Glutamatergic neuron (in vitro differentiated cells): ENCODE results near the gene PDE10A. TPM values are rescaled to one million over a fixed set of nuclear protein-coding genes. Genes with fewer than 3 reads are reported as not detected.

Experiments
- DNase-seq: peaks from one replicate; pipeline ENCODE4 v3.0.0; 2022
- H3K27ac Mint-ChIP-seq: one replicate; pipeline ENCODE4 v1.8.0; 2020; ENCODE audit warnings: mild to moderate bottlenecking, mixed read lengths, inconsistent platforms; ENCODE audit not compliant: unreplicated experiment
- H3K27me3 Mint-ChIP-seq: one replicate; pipeline ENCODE4 v1.8.0; 2020; ENCODE audit warnings: mild to moderate bottlenecking, moderate library complexity, mixed read lengths, inconsistent platforms; ENCODE audit not compliant: unreplicated experiment
- H3K36me3 Mint-ChIP-seq: one replicate; pipeline ENCODE4 v1.8.0; 2020; ENCODE audit warnings: mild to moderate bottlenecking, mixed read lengths, inconsistent platforms; ENCODE audit not compliant: unreplicated experiment
- H3K4me1 Mint-ChIP-seq: one replicate; pipeline ENCODE4 v1.8.0; 2020; ENCODE audit warnings: mild to moderate bottlenecking, low read depth, mixed read lengths, inconsistent platforms; ENCODE audit not compliant: unreplicated experiment
- H3K4me3 Mint-ChIP-seq: one replicate; pipeline ENCODE4 v1.8.0; 2020; ENCODE audit warnings: mild to moderate bottlenecking, mixed read lengths, inconsistent platforms; ENCODE audit not compliant: unreplicated experiment
- H3K9me3 Mint-ChIP-seq: one replicate; pipeline ENCODE4 v1.8.0; 2020; ENCODE audit warnings: mild to moderate bottlenecking, moderate library complexity, mixed read lengths, inconsistent platforms; ENCODE audit not compliant: unreplicated experiment
- total RNA-seq: library from RNA; stranded (reverse); fragmentation: NEBNext Ultra II Directional; extraction: Animal tissue kit (Norgen Biotek cat#: 25700); gene quantifications from one replicate; pipeline ENCODE4 v1.2.1, GENCODE V29; 2021; ENCODE audit not compliant: unreplicated experiment
- TF ChIP-seq, protein P1 (sequence below): fragments of 200-600 bp; sonication (generic); IDR thresholded peaks from one replicate; pipeline ENCODE4 v1.5.0; 2021; ENCODE audit not compliant: partially characterized antibody, unreplicated experiment

Gene PDE10A
- total RNA-seq, 1 donor from 2014 or later: 24.5 TPM

DNA sequence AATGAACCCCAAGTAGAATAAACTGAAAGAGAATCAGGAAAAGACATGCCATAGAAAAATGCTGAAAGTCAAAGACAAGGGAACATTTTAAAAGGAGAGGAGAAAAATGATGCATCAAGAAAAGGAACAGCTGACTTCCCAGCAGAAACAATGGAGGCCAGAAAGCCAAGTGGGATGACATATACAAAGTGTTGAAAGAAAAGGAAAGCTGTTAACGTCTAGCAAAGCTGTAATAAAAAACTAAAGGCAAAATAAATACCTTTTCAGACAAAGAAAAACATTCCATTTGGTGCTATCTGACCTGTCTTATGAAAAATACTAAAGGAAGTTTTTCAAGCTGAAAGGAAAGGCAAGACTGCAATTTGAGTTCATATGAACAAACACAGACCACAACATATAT, 34.1 kb upstream of the PDE10A start:
- no peak for DNase-seq
- no peaks in the 10 kb centered on the region for H3K27me3 Mint-ChIP-seq
- H3K4me1 Mint-ChIP-seq: no peaks in the 10 kb centered on the region
- H3K9me3 Mint-ChIP-seq: peaks cover 2% of the 10 kb centered on the region
- H3K4me3 Mint-ChIP-seq: no peak overlapping the region
- H3K36me3 Mint-ChIP-seq: no peaks in the 10 kb centered on the region
- H3K27ac Mint-ChIP-seq: no peak overlapping the region
- TF ChIP-seq, protein P1, sequence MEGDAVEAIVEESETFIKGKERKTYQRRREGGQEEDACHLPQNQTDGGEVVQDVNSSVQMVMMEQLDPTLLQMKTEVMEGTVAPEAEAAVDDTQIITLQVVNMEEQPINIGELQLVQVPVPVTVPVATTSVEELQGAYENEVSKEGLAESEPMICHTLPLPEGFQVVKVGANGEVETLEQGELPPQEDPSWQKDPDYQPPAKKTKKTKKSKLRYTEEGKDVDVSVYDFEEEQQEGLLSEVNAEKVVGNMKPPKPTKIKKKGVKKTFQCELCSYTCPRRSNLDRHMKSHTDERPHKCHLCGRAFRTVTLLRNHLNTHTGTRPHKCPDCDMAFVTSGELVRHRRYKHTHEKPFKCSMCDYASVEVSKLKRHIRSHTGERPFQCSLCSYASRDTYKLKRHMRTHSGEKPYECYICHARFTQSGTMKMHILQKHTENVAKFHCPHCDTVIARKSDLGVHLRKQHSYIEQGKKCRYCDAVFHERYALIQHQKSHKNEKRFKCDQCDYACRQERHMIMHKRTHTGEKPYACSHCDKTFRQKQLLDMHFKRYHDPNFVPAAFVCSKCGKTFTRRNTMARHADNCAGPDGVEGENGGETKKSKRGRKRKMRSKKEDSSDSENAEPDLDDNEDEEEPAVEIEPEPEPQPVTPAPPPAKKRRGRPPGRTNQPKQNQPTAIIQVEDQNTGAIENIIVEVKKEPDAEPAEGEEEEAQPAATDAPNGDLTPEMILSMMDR: no peak

- Mint-ChIP-seq H3K27ac (no peak overlapping the region), H3K9me3 (peaks cover 2% of the 10 kb centered on the region), H3K27me3 (peaks cover 3% of the 10 kb centered on the region), H3K36me3 (no peaks in the 10 kb centered on the region), H3K4me1 (peaks cover 6% of the 10 kb centered on the region), H3K4me3 (no peak overlapping the region)
- no peak for DNase-seq
- TF ChIP-seq, protein P1: no peak
Measured at GRCh38 chr6:165695722-165696515, 32.9 kb upstream of the PDE10A start.

GRCh38 chr6:165694296-165694695, 31.3 kb upstream of the PDE10A start:
- H3K27ac Mint-ChIP-seq: no peak overlapping the region
- TF ChIP-seq, protein P1: no peak
- H3K9me3 Mint-ChIP-seq: peaks cover 8% of the 10 kb centered on the region
- no peak for DNase-seq
- no peaks in the 10 kb centered on the region for H3K36me3 Mint-ChIP-seq
- H3K4me1 Mint-ChIP-seq: peaks cover 11% of the 10 kb centered on the region
- H3K27me3 Mint-ChIP-seq: peaks cover 3% of the 10 kb centered on the region
- no peak overlapping the region for H3K4me3 Mint-ChIP-seq

- H3K9me3 Mint-ChIP-seq: peaks cover 8% of the 10 kb centered on the region
- no peak overlapping the region for H3K4me3 Mint-ChIP-seq
- no peak for DNase-seq
Measured at GRCh38 chr6:165692106-165692653, 29.1 kb upstream of the PDE10A start.

More at GRCh38 chr6:165692106-165692653, 29.1 kb upstream of the PDE10A start:
- Mint-ChIP-seq H3K27ac (no peak overlapping the region), H3K36me3 (no peaks in the 10 kb centered on the region), H3K27me3 (peaks cover 3% of the 10 kb centered on the region), H3K4me1 (peaks cover 11% of the 10 kb centered on the region)
- TF ChIP-seq, protein P1: no peak
